ENCODE results near the gene PPP1R37.

PPP1R37 gene

DNA sequence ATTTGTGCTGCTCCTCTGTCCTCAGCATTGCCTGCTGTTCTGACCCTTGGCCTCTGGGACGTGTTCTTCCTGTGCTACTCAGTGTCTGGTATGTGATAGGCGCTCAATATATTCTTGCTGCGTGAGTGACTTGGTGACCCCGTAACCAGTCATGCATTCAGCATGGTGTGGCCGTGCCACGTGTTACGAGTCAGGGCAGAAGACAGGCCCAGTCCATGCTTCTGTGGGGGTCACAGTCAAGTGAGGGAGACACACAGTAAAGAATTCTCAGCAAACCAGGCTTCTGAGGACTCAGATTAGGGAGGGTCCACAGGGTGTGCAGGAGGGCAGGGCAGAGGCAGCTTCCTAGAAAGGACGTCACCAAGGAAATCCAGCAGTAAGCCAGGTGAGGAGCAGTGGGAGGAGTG lies 7.9 kb downstream of the PPP1R37 start:
- CTCF ChIA-PET, result interaction anchor here (0.5 to 1.2 kb wide), 2 partner anchors 26 to 82 kb away, joined by 3 to 6 read pairs; no protein-coding TSS in a partner anchor

DNA sequence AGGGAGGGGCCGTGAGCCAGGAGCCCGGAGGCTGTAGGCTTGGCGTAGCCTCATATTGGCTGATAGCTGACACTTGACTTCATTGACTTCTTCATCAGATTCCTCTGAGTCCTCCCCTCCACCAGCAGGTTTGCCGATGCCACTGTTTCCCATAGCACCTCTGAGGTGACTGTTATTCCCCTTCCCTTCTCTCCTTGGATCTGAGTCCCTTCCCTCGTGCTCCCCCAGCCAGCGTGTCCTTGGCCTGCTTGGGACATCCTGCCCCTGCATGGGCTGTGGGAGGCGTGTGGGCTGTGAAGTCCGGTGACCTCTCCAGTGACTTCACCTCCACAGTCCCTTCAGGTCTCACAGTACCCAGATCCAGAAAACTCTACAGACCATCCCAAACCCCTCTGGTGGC lies 8.8 kb downstream of the PPP1R37 start:
- Histone ChIP-seq H3K4me1 (ENCODE audit: control insufficient read depth, insufficient read depth, low read length) (peaks cover 27% of the 10 kb centered on the region), H3K9me3 (ENCODE audit: control insufficient read depth, insufficient read depth, low read depth, low read length) (no peaks in the 10 kb centered on the region), H3K27ac (ENCODE audit: extremely low read depth, low read depth, low read length) (no peak overlapping the region), H3K36me3 (ENCODE audit: control insufficient read depth in 2 of 2, insufficient read depth in 1 of 2, low read length in 2 of 2) (peaks cover 0 to 24% of the 10 kb centered on the region in 2 experiments; a peak in 1 of 3 replicates), H3K4me3 (ENCODE audit: low read depth, low read length) (no peak overlapping the region)
- CTCF ChIA-PET, result interaction anchor here (1.2 kb wide), 1 partner anchor 25 kb away, joined by 6 read pairs; no protein-coding TSS in a partner anchor
- POLR2A ChIA-PET, result interaction anchor here (3.2 kb wide), 1 partner anchor 9 kb away, joined by 20 read pairs; the partner anchor contains the start of gene PPP1R37
- TF ChIP-seq ZFHX2 (tag by site-specific recombination; conservative IDR thresholded peaks at IDR 0.05) (peak; percentile 43), ZNF155 (tag by site-specific recombination; IDR thresholded peaks at IDR 0.05) (no peak)

More for the DNA sequence above, 7.9 kb downstream of the PPP1R37 start:
- POLR2A ChIA-PET, result interaction anchor here (0.5 to 3.2 kb wide), 2 partner anchors 9 to 21 kb away, joined by 4 to 20 read pairs; partner anchors contain the start of gene PPP1R37
- TF ChIP-seq ZNF121 (tag by site-specific recombination; IDR thresholded peaks at IDR 0.05), result no peak
- no peak for TF ChIP-seq SETDB1 (IDR thresholded peaks at IDR 0.05; ENCODE audit: insufficient read length, low read length)
- TF ChIP-seq SP2 (tag by site-specific recombination; IDR thresholded peaks at IDR 0.05), result no peak
- TF ChIP-seq HOXC10 (CRISPR knock-in tag; IDR thresholded peaks at IDR 0.05), result no peak
- no peak for TF ChIP-seq YY2 (tag by site-specific recombination; IDR thresholded peaks at IDR 0.05)
- no peak for TF ChIP-seq ZNF266 (tag by site-specific recombination; IDR thresholded peaks at IDR 0.05; ENCODE audit: low read depth)
- no peak for TF ChIP-seq ZNF248 (tag by site-specific recombination; IDR thresholded peaks at IDR 0.05)
- Histone ChIP-seq H3K4me3 (ENCODE audit: low read depth, low read length) (no peak overlapping the region), H3K36me3 (ENCODE audit: control insufficient read depth in 2 of 2, insufficient read depth in 1 of 2, low read length in 2 of 2) (peaks cover 0 to 29% of the 10 kb centered on the region in 2 experiments; a peak in 2 of 3 replicates), H3K4me1 (ENCODE audit: control insufficient read depth, insufficient read depth, low read length) (peaks cover 30% of the 10 kb centered on the region), H3K27ac (ENCODE audit: extremely low read depth, low read depth, low read length) (no peak overlapping the region), H3K9me3 (ENCODE audit: control insufficient read depth, insufficient read depth, low read depth, low read length) (no peaks in the 10 kb centered on the region)

DNA sequence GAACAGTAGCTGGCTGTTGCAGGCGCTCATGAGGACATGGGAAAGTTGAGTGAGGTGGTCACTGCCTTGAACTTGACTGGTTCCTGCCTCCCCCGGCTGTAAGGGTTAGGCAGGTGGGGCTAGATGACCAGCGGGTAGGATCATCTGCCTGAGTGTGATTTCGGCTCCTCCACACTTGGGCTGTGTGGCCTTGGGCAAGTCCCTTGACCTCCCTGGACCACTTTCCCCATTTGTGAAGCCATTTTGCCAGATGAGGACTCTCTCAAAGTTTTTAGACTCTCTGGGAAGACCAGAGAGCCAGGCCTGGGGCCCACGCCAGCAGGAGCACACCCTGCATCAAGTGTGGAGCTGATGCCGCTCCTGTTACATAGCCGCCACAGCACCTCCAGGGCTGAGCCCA lies 9.5 kb downstream of the PPP1R37 start:
- peak; percentile 40; the same call in 1 of the 2 replicates for TF ChIP-seq ZNF768 (tag by site-specific recombination; IDR thresholded peaks at IDR 0.05)
- no peak for TF ChIP-seq ZNF529 (tag by site-specific recombination; IDR thresholded peaks at IDR 0.05; ENCODE audit: insufficient replicate concordance)
- Histone ChIP-seq H3K27ac (ENCODE audit: extremely low read depth, low read depth, low read length) (no peak overlapping the region), H3K4me1 (ENCODE audit: control insufficient read depth, insufficient read depth, low read length) (peaks cover 27% of the 10 kb centered on the region), H3K9me3 (ENCODE audit: control insufficient read depth, insufficient read depth, low read depth, low read length) (no peaks in the 10 kb centered on the region), H3K36me3 (ENCODE audit: control insufficient read depth in 2 of 2, insufficient read depth in 1 of 2, low read length in 2 of 2) (peaks cover 0 to 22% of the 10 kb centered on the region in 2 experiments; a peak in 1 of 3 replicates), H3K4me3 (ENCODE audit: low read depth, low read length) (no peak overlapping the region)
- POLR2A ChIA-PET, result interaction anchor here (3.2 kb wide), 1 partner anchor 10 kb away, joined by 20 read pairs; the partner anchor contains the start of gene PPP1R37
- CTCF ChIA-PET, result interaction anchor here (0.5 kb wide), 1 partner anchor 19 kb away, joined by 3 read pairs; no protein-coding TSS in a partner anchor

DNA sequence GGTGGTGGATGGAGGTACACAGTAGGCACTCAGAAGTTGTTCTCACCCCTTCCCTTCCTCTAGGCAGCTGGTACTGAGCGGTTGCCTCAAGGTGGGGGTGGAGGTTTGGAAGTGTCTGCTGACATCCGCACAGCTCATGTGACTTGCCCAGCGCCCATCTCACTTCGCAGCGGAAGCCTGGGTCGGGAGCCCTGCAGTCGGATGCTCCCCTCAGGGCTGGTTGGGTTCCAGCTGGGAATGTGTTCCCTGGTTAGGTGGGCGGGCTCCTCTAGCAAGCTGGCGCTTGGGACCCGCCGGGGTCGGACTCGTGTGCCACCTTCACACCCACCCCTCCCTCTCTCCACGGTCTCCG lies 10.2 kb downstream of the PPP1R37 start:
- ChIA-PET CTCF (interaction anchor here (0.6 to 1.1 kb wide), 5 partner anchors 10 to 50 kb away, joined by 3 to 6 read pairs (median 3); no protein-coding TSS in a partner anchor), POLR2A (interaction anchor here (0.8 to 3.2 kb wide), 4 partner anchors 10 to 20 kb away, joined by 3 to 20 read pairs (median 4); partner anchors contain the start of gene PPP1R37)
- H3K4me1 ChIP-seq (ENCODE audit: control insufficient read depth, insufficient read depth, low read length), result peaks cover 22% of the 10 kb centered on the region
- H3K9me3 ChIP-seq (ENCODE audit: control insufficient read depth, insufficient read depth, low read depth, low read length), result no peaks in the 10 kb centered on the region
- no peak overlapping the region for H3K4me3 ChIP-seq (ENCODE audit: low read depth, low read length)
- peaks cover 0 to 19% of the 10 kb centered on the region in 2 experiments; a peak in 1 of 3 replicates for H3K36me3 ChIP-seq (ENCODE audit: control insufficient read depth in 2 of 2, insufficient read depth in 1 of 2, low read length in 2 of 2)
- H3K27ac ChIP-seq (ENCODE audit: extremely low read depth, low read depth, low read length), result no peak overlapping the region
- TF ChIP-seq ZNF302 (tag by site-specific recombination; IDR thresholded peaks at IDR 0.05; ENCODE audit: low read depth) (no peak), ZNF792 (tag by site-specific recombination; IDR thresholded peaks at IDR 0.05) (0 out of 2 replicates have a peak, but pooled peaks have one; percentile 28), MYNN (tag by site-specific recombination; IDR thresholded peaks at IDR 0.05; ENCODE audit: borderline replicate concordance) (no peak), ZNF423 (tag by site-specific recombination; IDR thresholded peaks at IDR 0.05) (no peak), ZNF48 (tag by site-specific recombination; IDR thresholded peaks at IDR 0.05) (no peak), ZIC2 (tag by site-specific recombination; IDR thresholded peaks at IDR 0.05) (peak; percentile 81; the same call in 1 of the 2 replicates), ZNF174 (tag by site-specific recombination; IDR thresholded peaks at IDR 0.05) (no peak), GLI4 (tag by site-specific recombination; IDR thresholded peaks at IDR 0.05) (no peak), ZBTB48 (tag by site-specific recombination; IDR thresholded peaks at IDR 0.05) (no peak), ZNF202 (tag by site-specific recombination; IDR thresholded peaks at IDR 0.05; ENCODE audit: borderline replicate concordance) (no peak), ZNF292 (tag by site-specific recombination; IDR thresholded peaks at IDR 0.05; ENCODE audit: borderline replicate concordance, low read depth) (no peak), ZFP37 (tag by site-specific recombination; IDR thresholded peaks at IDR 0.05) (no peak), ZNF664 (tag by site-specific recombination; IDR thresholded peaks at IDR 0.05) (peak; percentile 62), ZFHX2 (tag by site-specific recombination; conservative IDR thresholded peaks at IDR 0.05) (peak; percentile 34), EGR2 (tag by site-specific recombination; IDR thresholded peaks at IDR 0.05; ENCODE audit: low read depth) (no peak)
- TF ChIP-seq, protein P1, sequence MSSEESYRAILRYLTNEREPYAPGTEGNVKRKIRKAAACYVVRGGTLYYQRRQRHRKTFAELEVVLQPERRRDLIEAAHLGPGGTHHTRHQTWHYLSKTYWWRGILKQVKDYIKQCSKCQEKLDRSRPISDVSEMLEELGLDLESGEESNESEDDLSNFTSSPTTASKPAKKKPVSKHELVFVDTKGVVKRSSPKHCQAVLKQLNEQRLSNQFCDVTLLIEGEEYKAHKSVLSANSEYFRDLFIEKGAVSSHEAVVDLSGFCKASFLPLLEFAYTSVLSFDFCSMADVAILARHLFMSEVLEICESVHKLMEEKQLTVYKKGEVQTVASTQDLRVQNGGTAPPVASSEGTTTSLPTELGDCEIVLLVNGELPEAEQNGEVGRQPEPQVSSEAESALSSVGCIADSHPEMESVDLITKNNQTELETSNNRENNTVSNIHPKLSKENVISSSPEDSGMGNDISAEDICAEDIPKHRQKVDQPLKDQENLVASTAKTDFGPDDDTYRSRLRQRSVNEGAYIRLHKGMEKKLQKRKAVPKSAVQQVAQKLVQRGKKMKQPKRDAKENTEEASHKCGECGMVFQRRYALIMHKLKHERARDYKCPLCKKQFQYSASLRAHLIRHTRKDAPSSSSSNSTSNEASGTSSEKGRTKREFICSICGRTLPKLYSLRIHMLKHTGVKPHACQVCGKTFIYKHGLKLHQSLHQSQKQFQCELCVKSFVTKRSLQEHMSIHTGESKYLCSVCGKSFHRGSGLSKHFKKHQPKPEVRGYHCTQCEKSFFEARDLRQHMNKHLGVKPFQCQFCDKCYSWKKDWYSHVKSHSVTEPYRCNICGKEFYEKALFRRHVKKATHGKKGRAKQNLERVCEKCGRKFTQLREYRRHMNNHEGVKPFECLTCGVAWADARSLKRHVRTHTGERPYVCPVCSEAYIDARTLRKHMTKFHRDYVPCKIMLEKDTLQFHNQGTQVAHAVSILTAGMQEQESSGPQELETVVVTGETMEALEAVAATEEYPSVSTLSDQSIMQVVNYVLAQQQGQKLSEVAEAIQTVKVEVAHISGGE (tag by site-specific recombination; conservative IDR thresholded peaks at IDR 0.05; ENCODE audit: low read depth), result peak; percentile 24; the same call in 1 of the 2 replicates

All from HEK293 (cell line).